Adrenal gland (tissue), 12 donors: Measurements from ENCODE around the gene CADM1. TPM values are rescaled to one million over a fixed set of nuclear protein-coding genes. Genes with fewer than 3 reads are reported as not detected.
A peak's percentile ranks its signal among the peaks of the same experiment; 100 is the strongest.

Source experiments
- DNase-seq, 7 donors: peaks; one replicate each; pipeline ENCODE4 v3.0.0-alpha.2; 2019 to 2020
- H3K27ac ChIP-seq, 5 donors: fragments of 200-600 bp; sonication (generic) in 4 of 5; 1 replicate in 3 of 5; 2 replicates in 2 of 5; pipeline versions ENCODE4 v1.5.1 to v1.8.0; 2016 to 2020; ENCODE audit warnings: mild to moderate bottlenecking in 1 of 5
- H3K27me3 ChIP-seq: fragments of 200-600 bp; 2 replicates; pipeline ENCODE4 v1.8.0; 2021
- H3K36me3 ChIP-seq, 2 donors: fragments of 200-600 bp; replicated peaks in 1 of 2; 1 replicate in 1 of 2; 2 replicates in 1 of 2; pipeline versions ENCODE4 v1.5.1 to v1.8.0; 2018 to 2022
- H3K4me1 ChIP-seq, 2 donors: fragments of 200-600 bp; replicated peaks in 1 of 2; 1 replicate in 1 of 2; 2 replicates in 1 of 2; pipeline versions ENCODE4 v1.5.1 to v1.8.0; 2018 to 2021
- H3K4me3 ChIP-seq, 4 donors: fragments of 200-600 bp; sonication (generic) in 3 of 4; one replicate each; pipeline ENCODE4 v1.5.1; 2016 to 2018
- H3K9me3 ChIP-seq, 3 donors: fragments of 200-600 bp; sonication (generic) in 1 of 3; replicated peaks in 1 of 3; 1 replicate in 2 of 3; 2 replicates in 1 of 3; pipeline versions ENCODE4 v1.5.1 to v1.8.0; 2016 to 2021
- POLR2A ChIP-seq, 2 donors: fragments of 450-650 bp; IDR thresholded peaks; one replicate each; pipeline ENCODE4 v1.6.1; 2017; ENCODE audit warnings: antibody characterized with exemption in 2 of 2, mild to moderate bottlenecking in 2 of 2, moderate library complexity in 1 of 2
- WGBS, 4 donors: extraction: QIAGEN DNeasy Blood & Tissue Kit in 2 of 4; methylation state at CpG; one replicate each; pipeline versions ENCODE4 v1.1.5 to v1.1.7; 2013 to 2017; 5-methylcytosine and 5-hydroxymethylcytosine counted together
- intact Hi-C, 2 donors: fragments of 100-400 bp; cut with DNase I; formaldehyde crosslinking; loops; one replicate each; pipeline versions ENCODE4 v1.14.1 to v1.15.0; 2022 to 2023
- polyA plus RNA-seq, 3 donors: library from polyadenylated mRNA; stranded (reverse); fragments of 200-250 nt in 2 of 3; fragments of 350-450 nt in 1 of 3; fragmentation: Illumina TruSeq in 1 of 3; extraction: RNeasy Lipid Tissue Mini Kit (QIAGEN cat#74804) in 1 of 3; gene quantifications; one replicate each; pipeline ENCODE4 v1.2.3, GENCODE V29; 2013 to 2014
- total RNA-seq, 9 donors: library from RNA; depleted of rRNA in 4 of 9; stranded (reverse); fragments of >200 nt in 4 of 9; fragments of 120-200 nt in 1 of 9; fragmentation: NEBNext Ultra II Directional in 1 of 9; extraction: Animal tissue kit (Norgen Biotek cat#: 25700) in 1 of 9; gene quantifications; one replicate each; pipeline versions ENCODE4 v1.1.0 to v1.2.4, GENCODE V29; 2013 to 2023
- TF ChIP-seq, protein P1 (sequence below), 6 experiments: fragments of 450-650 bp in 4 of 6; fragments of 200-600 bp in 2 of 6; sonication (generic) in 1 of 6; IDR thresholded peaks; 1 replicate in 5 of 6; 2 replicates in 1 of 6; pipeline versions ENCODE4 v1.5.1 to v1.8.0; 2016 to 2021; ENCODE audit warnings: antibody characterized with exemption in 6 of 6, mild to moderate bottlenecking in 2 of 6, moderate library complexity in 1 of 6
- donor health status: healthy with polysubstance abuse.
- donor health status: Bipolar disorder and iron deficiency.
- donor health status: DM: yes; HTN: yes; CAD: no.
- donor health status: DM: no; HTN: no; CAD: no.
- donor health status: DM: no; HTN: no; CAD: no.
- donor health status: DM: yes; HTN: yes; CAD: no.

The CADM1 gene
- total and polyA plus RNA-seq, 12 donors = 21.6 to 256 (median 39.8) TPM

DNA sequence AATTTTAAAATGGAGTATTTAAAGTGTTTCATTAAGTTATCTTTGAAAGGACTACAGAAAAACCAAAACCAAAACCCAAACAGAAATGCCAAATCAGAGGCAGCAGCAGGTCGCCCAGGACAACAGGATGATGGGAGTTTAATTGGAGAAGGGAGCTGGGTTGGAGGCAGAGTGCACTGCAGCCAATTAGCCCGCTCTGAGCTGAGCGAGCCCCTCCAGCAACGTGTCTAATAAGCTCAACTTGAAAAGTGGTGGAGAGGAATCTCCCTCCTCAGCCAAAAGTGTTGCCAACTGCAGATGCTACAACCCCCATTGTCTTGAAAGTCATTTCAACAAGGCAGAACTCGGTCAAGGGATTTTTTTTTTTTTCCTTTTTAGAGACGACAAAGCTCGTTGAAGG lies 323.9 kb downstream of the CADM1 start:
- H3K36me3 ChIP-seq = no peaks in the 10 kb centered on the region
- 81 to 87% (median 82%) methylated on average over 7 of the region's 7 CpGs for WGBS, 4 donors
- no peak overlapping the region for H3K27ac ChIP-seq
- peaks cover 0 to 6% of the 10 kb centered on the region in 2 donors for H3K4me1 ChIP-seq
- H3K4me3 ChIP-seq = no peak overlapping the region
- TF ChIP-seq POLR2A (IDR thresholded peaks at IDR 0.05) = no peak
- TF ChIP-seq, protein P1, sequence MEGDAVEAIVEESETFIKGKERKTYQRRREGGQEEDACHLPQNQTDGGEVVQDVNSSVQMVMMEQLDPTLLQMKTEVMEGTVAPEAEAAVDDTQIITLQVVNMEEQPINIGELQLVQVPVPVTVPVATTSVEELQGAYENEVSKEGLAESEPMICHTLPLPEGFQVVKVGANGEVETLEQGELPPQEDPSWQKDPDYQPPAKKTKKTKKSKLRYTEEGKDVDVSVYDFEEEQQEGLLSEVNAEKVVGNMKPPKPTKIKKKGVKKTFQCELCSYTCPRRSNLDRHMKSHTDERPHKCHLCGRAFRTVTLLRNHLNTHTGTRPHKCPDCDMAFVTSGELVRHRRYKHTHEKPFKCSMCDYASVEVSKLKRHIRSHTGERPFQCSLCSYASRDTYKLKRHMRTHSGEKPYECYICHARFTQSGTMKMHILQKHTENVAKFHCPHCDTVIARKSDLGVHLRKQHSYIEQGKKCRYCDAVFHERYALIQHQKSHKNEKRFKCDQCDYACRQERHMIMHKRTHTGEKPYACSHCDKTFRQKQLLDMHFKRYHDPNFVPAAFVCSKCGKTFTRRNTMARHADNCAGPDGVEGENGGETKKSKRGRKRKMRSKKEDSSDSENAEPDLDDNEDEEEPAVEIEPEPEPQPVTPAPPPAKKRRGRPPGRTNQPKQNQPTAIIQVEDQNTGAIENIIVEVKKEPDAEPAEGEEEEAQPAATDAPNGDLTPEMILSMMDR (IDR thresholded peaks at IDR 0.05) = no peak
- intact Hi-C loops = no loop called here
- no peaks in the 10 kb centered on the region for H3K27me3 ChIP-seq
- no peaks in the 10 kb centered on the region for H3K9me3 ChIP-seq
- DNase-seq = no peak

DNA sequence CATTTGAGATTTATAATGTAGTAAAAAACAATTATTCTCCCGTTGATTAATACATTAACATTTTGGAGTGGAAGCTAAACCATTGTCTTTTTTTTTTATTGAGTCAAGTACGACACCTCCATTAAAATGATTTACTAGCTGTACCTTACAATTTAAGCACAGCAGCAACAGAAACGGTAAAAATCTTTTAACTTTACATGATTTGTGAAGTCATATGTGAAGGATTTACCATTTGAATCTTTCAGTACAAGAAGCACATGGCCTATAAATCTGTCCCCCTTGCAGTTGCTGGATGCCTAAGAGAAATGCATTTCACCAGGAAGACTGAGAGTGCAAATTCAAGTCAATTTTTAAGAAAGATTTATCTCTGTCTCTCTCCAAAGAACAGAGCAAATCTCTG lies 324.6 kb downstream of the CADM1 start:
- DNase-seq = no peak
- no peaks in the 10 kb centered on the region for H3K9me3 ChIP-seq
- WGBS, 4 donors = 71 to 80% (median 75%) methylated on average over 3 of the region's 3 CpGs
- no peaks in the 10 kb centered on the region for H3K4me1 ChIP-seq
- H3K27ac ChIP-seq = no peak overlapping the region
- no peaks in the 10 kb centered on the region for H3K36me3 ChIP-seq
- intact Hi-C loops = no loop called here
- no peak overlapping the region for H3K4me3 ChIP-seq
- TF ChIP-seq POLR2A (IDR thresholded peaks at IDR 0.05) = no peak
- no peaks in the 10 kb centered on the region for H3K27me3 ChIP-seq

DNA sequence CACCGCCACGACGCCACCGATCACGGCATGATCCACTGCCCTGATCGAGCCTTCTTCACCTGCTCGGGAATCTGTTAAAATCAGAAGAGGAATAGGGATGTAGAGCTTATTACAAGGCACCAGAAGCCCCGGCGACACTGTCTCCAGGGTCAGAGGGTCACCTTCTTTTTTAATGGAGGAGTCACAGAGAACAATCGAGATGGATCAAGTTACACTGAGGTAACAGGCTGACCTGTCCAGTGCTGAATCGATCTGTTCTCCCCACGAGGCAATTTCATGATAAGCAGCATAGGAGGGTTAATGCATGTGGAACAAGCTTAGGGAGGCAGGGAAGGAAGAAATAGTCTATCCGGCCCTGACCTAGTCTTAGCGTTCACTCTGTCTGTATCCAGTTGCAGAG lies 325.5 kb downstream of the CADM1 start:
- no peak overlapping the region for H3K4me3 ChIP-seq
- DNase-seq = no peak
- H3K4me1 ChIP-seq = no peaks in the 10 kb centered on the region
- H3K9me3 ChIP-seq = no peaks in the 10 kb centered on the region
- no peak for TF ChIP-seq POLR2A (IDR thresholded peaks at IDR 0.05)
- TF ChIP-seq, protein P1 (IDR thresholded peaks at IDR 0.05) = no peak
- H3K36me3 ChIP-seq = no peaks in the 10 kb centered on the region
- no peaks in the 10 kb centered on the region for H3K27me3 ChIP-seq
- intact Hi-C loops = no loop called here
- 69 to 79% (median 75%) methylated on average over 14 of the region's 14 CpGs for WGBS, 4 donors
- H3K27ac ChIP-seq = no peak overlapping the region

DNA sequence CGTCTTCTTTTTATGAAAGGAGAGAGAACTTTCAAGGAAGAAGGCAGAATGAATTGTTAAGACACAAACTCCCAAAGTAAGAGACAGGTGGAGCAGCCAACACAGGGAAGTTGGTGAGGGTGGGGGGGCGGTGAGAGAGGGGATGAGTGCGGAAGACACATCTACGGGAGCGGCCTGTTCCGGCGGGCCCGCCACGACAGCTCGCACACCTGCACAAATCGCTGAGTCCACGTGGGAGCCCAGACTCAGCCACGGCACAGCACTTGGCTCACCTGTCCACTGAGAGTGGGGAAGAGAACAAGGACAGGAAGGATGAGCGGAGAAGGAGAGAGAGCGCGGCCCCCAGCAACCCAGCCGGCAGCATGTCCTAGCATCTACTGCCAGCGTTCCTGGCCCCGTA lies 331.1 kb downstream of the CADM1 start:
- peaks cover 0 to 4% of the 10 kb centered on the region in 2 donors for H3K4me1 ChIP-seq
- intact Hi-C loops = no loop called here
- 83 to 90% (median 88%) methylated on average over 19 of the region's 19 CpGs for WGBS, 4 donors
- no peak for TF ChIP-seq POLR2A (IDR thresholded peaks at IDR 0.05)
- TF ChIP-seq, protein P1 (IDR thresholded peaks at IDR 0.05) = no peak
- no peaks in the 10 kb centered on the region for H3K36me3 ChIP-seq
- H3K9me3 ChIP-seq = no peaks in the 10 kb centered on the region
- H3K27me3 ChIP-seq = no peaks in the 10 kb centered on the region
- no peak overlapping the region for H3K4me3 ChIP-seq
- no peak for DNase-seq
- no peak overlapping the region for H3K27ac ChIP-seq

DNA sequence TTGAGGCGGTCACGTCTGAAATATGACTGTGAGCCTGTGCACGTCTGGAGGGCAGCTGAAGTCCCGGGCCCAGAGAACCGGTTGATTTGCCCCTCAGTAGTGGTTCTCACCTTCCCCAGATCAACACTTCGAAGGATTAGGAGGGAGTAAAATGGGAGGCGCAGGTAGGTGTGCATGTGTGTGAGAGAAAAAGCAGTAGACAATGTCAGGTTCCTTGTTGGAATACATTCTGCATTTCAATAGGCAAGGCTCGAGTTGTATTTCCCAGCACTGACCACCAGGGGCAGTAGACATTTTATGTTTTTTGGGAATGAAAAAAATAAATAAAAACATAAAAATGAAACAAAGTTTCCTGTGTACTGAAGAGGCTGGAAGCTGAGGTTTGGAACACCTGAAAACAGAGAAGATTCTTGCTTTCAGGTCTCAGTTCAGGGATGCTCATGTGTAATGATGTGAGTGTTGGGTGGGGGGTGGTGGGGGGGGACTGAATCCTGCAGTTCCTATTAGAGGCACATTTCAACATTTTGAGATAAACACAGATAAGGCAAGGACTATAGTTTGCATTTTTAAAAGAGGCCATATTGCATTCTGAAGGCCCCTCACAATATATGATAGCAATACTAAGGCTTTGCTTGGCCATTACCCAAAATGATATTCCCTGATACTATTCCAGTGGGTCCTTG lies 333.9 kb downstream of the CADM1 start:
- 57 to 65% (median 59%) methylated on average over 8 of the region's 8 CpGs for WGBS, 4 donors
- DNase-seq = peak in 6 of 7 donors; percentile 35 to 83 (median 56)
- TF ChIP-seq, protein P1 (IDR thresholded peaks at IDR 0.05) = peak; percentile 52 to 66 (median 60)
- TF ChIP-seq POLR2A (IDR thresholded peaks at IDR 0.05) = no peak
- H3K36me3 ChIP-seq = no peaks in the 10 kb centered on the region
- H3K9me3 ChIP-seq = no peaks in the 10 kb centered on the region
- H3K4me1 ChIP-seq = peaks cover 0 to 13% of the 10 kb centered on the region in 2 donors
- H3K4me3 ChIP-seq = no peak overlapping the region
- H3K27ac ChIP-seq = no peak overlapping the region
- no peaks in the 10 kb centered on the region for H3K27me3 ChIP-seq
- intact Hi-C loops = no loop called here
